HS-5 (cell line): ENCODE measurements around the gene CENPO.

ENCODE experiments used
- DNase-seq: peaks from one replicate; pipeline ENCODE4 v3.0.0-alpha.2; 2012; ENCODE audit warnings: low read depth

Gene CENPO, protein sequence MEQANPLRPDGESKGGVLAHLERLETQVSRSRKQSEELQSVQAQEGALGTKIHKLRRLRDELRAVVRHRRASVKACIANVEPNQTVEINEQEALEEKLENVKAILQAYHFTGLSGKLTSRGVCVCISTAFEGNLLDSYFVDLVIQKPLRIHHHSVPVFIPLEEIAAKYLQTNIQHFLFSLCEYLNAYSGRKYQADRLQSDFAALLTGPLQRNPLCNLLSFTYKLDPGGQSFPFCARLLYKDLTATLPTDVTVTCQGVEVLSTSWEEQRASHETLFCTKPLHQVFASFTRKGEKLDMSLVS

DNA sequence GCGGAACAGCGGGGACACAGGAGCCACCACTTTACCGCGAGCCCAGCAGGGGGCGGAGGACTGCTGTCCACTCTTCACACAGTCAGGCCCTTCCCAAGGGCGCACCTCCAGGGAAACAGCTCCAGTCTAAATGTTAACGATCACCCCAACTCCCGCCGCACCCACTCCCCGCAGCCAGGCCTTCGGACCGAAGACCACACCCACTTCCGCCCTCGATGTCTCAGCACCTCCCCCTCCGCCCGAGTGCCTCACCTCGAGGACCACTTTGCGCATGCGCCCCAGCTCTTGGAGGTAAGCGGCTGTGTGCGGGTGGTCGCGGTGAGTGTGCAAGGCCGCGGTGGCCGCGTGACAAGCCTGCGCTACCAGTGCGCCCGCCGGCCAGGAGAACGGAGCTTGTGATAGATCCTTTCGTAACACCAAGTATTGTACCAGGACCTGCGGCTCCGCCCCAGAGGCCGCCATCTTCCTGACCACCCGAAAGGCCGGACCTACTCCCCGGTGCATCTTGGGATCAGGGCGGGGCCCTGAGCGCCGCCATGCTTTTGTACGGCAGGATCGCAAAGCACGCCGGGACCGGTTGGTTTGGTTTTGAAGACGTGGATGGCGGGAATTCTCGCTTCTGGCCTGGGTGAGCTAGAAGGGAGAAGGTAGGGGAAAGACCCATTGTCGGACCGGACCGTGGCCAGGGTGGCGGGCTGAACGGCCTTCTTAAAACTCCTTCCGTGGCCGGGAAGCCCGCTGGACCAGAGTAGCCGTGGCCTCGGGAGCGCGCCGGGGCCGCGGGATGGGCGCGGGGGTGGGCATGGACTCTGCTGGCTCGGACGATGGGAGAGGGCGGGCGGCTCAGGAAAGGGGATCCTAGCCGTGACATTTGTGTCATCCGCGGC, at the start of gene CENPO, which contains the start of gene PTRHD1:
Gene CENPO, plus strand, starts transcription at position 552 of the 887 bp plus-strand sequence. CDS start 495 bp downstream, outside the sequence.
Gene PTRHD1, minus strand, starts transcription at position 518 of the 887 bp plus-strand sequence. Its CDS starts 14 bp downstream, at position 504.
- peak; percentile 88 for DNase-seq

DNA sequence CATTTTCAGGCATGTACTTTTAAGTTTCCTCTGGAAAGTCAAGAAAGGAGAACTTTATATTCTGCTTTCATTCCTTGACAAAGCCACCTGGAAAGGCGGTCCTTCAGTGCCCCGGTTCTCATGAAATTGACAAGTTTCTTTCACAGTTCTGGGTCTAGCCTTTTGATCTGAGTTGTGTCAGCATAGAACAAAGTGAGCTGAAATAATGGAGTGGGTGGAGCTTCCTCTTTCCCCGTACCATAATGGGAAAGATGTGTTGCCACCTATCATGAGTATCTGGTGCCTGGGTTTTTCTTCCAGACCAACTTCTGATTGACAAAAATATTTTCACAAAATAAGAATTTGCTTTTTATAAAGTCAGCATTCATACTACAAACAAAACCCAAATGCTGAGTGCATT, 49.3 kb upstream of the CENPO start:
- DNase-seq, result no peak

DNA sequence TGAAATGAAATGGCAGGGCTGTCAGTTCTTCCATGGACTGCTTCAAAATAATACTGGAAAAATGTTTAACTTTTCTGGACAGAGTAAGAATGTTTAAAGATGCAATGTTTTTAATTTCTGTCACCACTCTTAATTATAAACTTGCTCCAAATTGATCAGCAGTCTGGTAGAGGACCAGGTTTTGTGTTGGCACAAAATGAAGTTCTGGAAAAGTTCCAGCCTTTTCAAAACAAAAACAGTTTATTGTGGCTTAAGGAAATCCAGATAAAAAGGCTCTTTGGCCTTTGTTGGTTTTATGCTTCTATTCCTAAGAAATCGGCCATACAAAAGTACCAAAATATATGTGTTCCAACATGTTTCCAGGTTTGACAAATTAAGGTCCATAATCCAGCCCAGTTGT, 48.9 kb upstream of the CENPO start:
- no peak for DNase-seq

DNA sequence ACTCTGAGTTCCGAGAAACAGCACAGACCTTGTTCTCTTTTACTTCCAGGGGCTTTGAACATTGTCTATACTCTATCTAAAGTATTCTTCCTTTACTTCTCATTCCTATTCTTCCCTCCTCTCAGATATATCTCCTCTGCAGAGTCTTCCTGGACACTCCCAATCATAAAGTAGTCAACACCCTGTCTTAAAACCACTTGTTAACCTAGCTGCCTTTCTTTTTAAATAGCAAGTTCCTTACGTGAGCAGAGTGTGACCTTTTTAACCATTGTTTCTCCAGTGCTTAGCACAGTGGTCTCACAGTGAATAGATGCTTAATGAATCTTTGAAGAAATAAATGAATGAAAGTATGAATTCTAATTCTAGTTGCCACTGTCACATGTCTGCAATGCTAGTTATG, 47.4 kb upstream of the CENPO start:
- DNase-seq, result no peak

DNA sequence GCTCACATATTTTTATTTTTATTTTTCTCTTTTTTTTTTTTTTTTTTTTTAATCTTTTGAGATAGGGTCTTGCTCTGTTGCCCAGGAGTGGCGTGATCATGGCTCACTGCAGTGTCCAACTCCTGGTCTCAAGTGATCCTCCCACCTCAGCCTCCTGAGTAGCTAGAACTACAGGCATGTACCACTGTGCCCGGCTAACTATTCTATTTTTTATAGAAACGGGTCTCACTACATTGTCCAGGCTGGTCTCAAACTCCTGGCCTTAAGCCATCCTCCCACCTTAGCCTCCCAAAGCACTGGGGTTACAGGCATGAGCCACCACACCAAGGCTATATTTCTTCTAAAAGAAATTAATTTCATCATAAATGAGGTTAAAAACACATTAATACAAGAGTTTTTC, 45.9 kb upstream of the CENPO start:
- DNase-seq, result no peak

DNA sequence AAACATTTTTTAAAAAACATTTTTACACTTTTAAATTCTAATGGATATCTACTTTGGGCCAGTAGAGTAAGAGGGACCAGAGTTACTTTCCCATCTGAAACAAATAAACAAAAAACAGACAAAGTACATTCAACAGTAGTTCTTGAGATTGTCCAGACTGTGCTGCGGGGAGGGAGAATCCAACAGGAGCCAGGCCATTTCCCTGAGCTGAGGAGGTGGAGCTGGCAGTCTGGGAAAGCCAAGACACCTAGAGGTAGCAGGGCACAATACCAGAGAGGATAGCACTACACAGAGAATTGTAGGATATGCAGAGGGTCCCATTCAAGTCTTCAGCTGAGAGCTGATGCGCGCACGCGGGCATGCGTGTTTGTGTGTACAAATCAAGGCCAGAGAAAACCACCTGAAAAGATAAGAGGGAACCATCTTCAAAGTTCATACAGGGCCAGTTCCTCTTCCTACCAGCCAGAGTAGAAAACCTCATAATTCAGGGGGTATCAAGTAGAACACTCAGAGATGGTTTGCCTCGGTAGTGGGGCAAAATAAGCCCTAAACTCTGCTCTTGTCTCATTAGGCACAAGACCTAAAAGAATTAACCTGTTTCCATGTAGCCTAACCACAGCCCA, 44.0 kb upstream of the CENPO start:
- no peak for DNase-seq

DNA sequence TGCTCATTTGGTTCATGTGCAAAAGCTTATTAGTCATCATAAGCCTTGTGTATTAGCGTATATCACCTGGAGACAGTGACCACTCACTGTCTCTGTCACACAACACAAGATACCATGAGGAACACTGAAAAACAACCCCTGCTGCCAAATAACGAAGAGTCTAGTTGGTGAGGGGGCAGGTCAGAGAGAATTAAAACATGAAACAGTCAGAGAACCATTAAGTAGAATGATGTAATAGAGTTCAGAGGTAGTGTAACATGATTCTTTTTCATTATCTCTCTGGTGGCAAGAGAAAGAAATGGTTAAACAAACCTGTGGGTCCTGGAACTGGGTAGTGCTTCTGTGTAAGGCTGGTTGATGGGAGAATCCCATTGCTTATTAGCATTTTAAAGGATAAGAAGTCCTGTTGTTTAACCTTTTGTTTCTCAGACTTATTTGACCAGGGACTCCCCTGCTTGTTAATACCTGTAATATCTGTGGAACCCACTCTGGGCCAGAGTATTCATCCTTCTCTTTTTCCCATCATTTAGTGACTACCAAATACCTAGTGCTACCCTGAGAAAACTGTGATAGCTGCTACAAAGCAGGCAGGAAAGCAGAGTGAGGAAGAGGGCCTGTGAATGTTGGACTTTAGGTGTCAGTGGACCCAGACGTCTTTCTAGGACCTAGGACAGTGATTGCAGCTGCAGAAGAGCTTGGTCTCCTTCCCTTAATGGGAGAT, 38.1 kb upstream of the CENPO start:
- DNase-seq, result no peak

DNA sequence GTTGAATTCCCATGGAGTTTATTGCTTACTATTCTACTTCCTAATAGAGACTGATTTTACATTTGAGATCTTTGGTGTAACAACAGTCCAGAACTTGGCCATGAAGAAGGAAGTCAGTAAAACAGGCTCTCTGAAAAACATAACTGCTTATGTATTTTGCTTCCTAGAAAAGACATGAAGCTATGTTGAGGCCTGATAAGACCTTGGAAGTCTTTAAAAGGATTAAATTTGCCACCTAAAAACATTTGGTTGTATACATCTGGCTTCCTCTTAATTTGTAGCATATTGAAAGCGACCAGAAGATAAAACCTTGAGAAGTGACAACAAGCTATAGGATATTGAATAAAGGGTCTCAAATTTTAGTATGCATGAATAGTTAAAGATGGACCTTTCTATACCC, 36.4 kb upstream of the CENPO start:
- DNase-seq, result no peak

DNA sequence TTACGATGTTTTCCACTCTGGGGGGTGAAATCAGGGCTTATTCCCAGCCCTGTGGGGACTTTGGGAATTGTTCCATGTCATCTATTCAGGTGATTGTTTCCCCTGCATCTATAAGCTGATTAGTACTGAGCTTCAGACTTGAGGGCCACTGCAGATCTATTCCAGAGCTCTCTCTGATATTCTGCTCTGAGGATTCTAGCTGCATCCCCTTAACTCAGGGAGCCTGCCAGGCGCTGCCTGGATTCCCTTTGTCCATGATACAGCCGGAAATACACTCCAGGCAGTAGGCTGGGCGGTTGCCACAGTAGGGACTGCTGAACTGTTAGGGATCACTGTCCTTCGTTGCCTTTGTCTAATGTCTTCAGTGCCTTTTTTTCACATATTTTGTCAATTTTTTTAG, 31.4 kb upstream of the CENPO start:
- DNase-seq, result no peak

DNA sequence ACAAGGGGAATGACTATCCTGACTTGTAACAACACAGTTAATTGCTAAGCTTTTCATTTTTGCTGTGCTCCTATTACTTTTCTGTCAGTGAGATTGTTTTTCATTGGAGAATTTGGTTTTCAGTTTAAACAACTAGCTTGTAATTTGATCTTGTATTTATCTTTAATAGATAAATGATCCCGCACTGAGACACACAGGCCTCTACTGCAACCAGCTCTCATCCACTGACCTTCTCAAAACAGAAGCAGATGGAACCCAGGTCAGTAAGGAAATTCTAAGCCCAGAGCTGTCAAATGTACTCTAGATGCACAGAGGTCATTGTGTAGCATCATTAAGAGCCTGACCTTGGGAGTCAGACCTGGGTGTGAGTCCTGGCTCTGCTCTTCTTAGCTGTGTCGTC, 30.7 kb upstream of the CENPO start:
- no peak for DNase-seq

DNA sequence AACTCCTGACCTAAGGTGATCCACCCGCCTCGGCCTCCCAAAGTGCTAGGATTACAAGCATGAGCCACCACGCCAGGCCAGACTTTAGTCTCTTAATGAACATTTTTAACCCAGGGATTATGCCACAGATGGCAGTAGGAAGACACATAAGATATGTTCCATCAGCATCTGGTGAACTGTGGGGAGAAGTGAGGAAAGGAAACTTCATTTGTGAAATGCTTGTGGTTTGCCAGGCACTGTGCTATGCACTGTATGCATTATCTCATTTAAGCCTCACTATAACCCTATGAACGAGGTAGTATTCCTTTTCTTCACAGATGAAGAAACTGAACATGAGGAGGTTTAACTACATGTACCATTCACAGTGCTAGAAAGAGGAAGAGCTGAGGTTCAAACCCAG, 29.4 kb upstream of the CENPO start:
- DNase-seq, result no peak

DNA sequence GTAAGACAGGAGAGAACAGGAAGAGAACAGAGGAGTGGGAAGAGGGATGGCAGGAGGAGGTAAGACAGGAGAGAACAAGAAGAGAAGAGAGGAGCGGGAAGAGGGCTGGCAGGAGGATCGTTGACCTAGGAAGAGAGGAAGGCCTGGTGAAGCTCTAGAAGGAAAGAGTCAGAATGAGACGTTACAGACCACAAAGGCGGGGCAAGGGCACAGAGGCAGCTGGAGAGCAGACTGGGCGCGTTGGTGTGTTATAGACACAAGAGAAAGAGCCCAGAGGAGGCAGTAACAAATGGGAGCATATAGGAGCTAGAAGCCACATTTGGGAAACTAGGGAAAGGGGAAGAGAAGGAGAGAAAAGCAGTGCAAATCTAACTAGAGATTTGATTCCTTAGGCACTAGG, 26.6 kb upstream of the CENPO start:
- no peak for DNase-seq

DNA sequence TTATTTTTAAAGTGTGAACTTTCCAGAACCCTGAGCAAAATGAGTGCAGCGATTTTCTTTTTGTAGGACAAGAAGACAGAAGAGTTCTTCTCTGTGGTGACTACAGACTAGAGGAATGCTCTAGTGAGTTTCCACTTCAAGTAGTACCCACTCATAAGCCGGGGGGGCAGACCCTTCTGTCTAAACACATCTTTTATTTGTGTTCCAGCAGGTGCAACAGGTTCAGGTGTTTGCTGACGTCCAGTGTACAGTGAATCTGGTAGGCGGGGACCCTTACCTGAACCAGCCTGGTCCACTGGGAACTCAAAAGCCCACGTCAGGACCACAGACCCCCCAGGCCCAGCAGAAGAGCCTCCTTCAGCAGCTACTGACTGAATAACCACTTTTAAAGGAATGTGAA, 25.2 kb upstream of the CENPO start:
- DNase-seq, result no peak

DNA sequence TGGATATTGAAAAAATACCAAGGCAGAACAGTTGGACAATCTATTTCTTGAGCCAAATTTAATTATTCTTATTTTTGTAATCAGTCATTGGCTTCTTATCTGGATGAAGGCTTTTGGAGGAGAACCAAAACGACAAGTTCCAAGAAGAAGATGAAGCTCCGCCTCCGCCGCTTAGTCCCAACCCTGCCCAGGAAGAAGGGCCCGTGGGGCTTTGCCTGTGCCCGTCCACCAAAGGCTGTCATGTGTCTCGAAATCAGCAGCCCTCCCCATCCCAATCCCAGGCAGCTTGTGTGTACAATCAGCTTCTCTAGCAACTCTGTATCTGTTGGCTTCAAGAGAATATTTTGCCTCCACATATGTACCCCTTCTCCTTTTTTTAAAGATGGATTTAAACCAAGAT, 24.6 kb upstream of the CENPO start:
- no peak for DNase-seq

DNA sequence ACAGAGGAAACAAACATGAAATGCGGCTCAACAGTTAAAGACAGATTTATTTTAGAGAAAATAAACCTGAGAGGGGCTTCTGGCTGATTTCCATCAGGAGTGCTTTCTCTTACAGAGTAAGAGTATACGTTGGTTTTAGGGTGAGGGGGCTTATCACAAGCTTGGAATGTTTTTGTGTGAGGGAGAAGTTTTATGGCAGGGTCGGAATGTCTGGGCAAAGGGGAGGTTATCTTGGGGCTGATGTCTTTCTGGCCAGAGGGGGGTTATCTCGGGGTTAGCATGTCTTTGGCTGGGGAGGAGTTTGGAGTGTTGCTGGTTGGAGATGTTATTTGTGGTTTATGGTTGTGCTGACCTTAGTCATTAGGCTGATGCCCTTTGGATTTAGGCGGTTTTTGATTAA, 22.2 kb upstream of the CENPO start:
- no peak for DNase-seq

DNA sequence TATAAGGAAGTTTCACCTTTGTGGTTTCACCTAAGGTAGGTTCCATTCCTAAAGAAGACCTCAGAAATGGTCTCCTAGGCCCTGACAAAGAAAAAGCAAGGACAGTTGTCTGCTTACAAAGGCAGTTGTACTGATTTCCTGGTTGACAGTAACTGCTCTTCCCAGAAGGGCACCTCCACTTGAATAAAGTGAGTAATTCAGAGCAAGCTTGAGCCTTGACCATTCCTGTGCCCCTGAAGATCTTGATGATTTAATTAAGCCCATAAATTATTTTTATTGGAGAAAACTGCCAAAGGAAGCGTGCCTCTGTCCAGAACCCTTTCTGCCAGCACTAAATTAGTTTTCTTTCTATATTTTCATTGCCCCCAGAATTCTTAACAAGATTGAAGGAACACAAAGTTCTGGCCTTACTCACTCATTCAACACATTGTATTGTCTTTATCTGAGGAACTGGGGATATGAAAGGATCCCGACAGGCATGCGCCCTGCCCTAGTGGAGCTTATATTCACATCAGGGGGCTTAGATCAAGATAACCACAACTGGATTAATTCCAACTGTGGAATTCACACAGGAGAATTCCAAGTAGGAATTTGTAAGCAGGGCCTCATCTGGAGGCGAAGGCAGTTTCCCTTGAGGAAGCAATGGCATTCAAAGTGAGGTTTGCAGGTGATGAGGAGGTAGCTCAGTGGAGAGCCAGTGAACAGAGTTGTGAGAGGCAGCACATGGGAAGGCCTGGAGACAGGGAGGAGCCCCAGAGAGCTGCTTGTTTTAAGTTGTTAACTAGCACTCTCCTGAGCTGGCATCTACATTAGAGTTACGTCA, 21.2 kb upstream of the CENPO start:
- DNase-seq, result no peak

DNA sequence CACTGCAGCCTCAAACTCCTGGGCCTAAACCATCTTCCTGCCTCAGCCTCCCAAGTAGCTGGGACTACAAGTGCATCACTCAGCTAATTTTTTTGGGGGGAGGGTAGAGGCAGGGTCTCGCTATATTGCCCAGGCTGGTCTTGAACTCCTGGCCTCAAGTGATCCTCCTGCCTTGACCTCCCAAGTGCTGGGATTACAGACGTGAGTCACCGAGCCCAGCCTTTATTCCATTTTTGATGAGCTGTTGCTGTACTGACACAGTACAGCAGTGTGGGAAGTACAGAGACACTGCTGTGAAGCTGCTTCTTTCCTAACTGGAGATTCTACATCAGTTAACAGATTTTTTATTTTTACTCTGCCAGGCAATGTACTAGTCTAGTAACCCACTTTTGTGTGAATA, 18.9 kb upstream of the CENPO start:
- no peak for DNase-seq

DNA sequence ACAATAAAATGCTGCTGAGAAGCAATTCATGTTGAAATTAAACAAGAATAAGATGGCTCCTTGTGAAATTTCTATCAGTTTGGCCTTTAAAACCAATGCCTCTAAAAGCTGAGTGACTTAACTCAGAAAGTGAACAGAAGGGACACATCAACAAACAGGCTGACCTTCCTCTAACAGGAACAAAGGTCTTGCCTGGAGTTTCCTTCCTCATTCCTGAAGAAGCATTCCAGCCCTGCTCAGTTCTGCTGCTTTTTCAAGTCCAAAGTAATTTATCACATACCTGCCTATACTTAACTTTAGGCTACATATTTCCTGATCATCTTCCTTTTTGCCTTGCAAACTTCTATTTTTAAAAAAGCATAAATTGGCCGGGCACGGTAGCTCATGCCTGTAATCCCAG, 14.1 kb upstream of the CENPO start:
- no peak for DNase-seq

DNA sequence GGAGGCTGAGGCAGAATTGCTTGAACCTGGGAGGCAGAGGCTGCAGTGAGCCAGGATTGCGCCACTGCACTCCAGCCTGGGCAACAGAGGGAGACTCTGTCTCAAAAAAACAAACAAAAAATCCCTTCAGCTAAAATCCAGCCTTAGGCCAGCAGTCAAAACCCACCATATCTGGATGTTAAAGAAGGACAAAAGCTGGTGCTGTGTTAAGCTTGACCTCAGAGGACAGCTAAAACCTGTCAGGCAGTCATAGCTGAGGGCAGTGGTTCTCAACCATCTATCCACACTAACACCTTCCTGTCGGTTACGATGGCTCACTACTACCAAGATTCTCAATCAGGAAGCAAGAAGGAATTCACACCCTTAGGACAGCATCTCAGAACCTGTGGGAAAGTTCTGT, 9.6 kb upstream of the CENPO start:
- no peak for DNase-seq

DNA sequence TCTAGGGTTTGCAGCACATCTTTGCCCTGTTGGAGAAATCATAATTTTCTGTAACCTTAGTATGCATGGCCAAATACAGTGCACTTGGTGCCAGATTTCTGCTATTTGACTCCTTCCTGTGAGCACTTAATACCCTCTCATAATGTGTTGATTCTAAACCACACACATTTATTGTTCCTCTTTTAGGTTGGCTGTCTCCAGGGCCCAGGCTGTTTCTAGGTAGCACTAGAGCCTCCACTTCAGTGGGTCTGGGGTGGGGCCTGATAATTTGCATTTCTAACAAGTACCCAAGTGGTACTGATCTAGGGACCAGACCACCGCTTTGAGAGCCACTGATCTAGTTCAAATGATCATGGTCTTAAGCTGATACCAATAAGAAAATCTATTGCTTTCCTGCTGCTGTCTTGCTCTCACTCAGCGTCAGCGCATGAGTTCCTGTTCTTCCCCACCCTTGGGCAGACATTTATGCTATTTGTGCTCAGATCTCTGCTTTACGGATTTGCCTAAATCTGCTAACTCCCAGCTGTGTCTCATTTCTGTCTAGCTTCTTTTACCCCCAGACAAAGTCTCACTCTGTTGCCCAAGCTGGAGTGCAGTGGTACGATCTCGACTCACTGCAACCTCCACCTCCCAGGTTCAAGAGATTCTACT, 7.4 kb upstream of the CENPO start:
- no peak for DNase-seq

DNA sequence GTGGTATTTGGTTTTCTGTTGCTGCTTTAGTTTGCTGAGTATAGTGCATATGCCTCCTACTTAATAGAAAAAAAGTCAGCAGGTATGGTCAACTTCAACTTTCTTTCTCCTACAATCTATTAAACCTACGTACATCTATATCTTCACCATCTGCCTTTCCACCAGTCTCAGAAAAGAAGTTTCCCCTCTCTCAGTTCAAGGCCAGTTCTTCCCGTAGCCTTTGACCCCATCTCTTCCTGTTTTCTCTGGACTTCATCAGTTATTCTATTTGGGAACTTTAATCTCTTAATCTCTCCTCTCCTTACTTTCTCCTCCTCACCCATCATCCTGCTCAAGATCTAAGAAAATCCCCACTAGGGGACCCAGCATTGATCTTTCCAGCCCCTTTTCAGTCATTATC, 5.7 kb upstream of the CENPO start:
- DNase-seq, result no peak
